Measurements from ENCODE around the gene TMOD1. TPM values are rescaled to one million over a fixed set of nuclear protein-coding genes. Genes with fewer than 3 reads are reported as not detected.
"Not testable (repeated sequence)": the region's sequence is repeated elsewhere in the genome, so short reads cannot be mapped to it uniquely, and the experiment has no call there.

TMOD1 gene
- total RNA-seq, 1 donor from 2014 or later = 0.98 TPM

DNA sequence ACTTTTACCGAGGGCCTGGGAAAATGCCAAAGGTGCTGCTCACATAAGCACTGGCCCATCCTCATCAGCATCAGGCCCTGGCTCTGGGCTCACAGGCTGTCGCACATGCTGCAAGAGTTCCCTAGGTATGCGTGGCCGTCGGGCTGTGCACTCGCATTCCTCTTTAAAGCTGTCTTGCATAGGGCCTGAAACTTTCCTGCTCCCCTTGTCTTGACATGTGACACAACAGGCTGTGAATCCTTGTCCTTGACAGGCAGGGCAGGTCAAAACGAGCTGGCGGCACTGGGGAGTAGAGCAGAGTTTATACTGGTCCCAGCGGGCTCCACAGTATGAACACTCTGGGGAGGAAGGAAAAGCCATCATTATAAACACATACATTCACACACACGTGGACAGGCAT, 101.0 kb downstream of the TMOD1 start:
- DNase-seq (ENCODE audit: low read depth) = no peak
- TF ChIP-seq, protein P1, sequence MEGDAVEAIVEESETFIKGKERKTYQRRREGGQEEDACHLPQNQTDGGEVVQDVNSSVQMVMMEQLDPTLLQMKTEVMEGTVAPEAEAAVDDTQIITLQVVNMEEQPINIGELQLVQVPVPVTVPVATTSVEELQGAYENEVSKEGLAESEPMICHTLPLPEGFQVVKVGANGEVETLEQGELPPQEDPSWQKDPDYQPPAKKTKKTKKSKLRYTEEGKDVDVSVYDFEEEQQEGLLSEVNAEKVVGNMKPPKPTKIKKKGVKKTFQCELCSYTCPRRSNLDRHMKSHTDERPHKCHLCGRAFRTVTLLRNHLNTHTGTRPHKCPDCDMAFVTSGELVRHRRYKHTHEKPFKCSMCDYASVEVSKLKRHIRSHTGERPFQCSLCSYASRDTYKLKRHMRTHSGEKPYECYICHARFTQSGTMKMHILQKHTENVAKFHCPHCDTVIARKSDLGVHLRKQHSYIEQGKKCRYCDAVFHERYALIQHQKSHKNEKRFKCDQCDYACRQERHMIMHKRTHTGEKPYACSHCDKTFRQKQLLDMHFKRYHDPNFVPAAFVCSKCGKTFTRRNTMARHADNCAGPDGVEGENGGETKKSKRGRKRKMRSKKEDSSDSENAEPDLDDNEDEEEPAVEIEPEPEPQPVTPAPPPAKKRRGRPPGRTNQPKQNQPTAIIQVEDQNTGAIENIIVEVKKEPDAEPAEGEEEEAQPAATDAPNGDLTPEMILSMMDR (conservative IDR thresholded peaks at IDR 0.05; ENCODE audit: low read depth, low read length) = no peak
- no peak overlapping the region for H3K4me3 ChIP-seq (ENCODE audit: low read depth, low read length)

DNA sequence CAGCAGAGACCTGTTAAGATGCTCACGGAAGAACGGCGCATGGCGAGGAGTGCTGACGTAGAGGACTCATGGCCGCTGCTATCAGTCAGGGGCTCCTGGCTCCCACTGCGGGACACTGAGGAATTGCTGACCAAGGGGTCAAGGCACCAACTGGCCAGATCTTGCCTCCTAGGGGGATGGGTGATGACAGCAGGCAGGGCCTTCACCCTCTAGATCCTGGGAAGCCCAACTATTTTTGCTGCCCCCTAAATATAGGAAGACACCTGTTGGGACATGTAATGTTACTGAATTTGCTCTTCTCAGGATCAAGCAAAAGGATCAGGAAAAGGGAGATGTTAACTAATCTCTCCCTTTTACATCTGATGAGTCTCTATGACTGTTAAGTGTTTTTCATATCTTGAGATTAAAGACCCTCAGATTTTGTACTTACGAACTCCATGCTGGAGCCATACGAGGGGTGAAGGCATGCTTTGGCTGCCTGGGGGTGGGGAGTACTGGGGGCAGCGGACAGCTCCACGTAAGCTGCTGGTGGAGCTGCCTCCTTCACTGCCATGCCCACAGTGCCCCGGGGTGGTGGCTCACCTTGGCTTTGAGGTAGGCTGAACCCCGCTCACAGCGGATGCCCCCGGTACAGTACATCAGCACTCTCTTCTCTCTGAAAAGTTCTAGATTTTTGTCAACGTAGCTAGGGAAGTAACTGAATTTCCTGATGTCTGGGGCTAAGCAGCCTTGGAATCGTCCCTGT, 103.6 kb downstream of the TMOD1 start:
- TF ChIP-seq, protein P1 (conservative IDR thresholded peaks at IDR 0.05; ENCODE audit: low read depth, low read length) = no peak
- no peak overlapping the region for H3K4me3 ChIP-seq (ENCODE audit: low read depth, low read length)
- no peak for DNase-seq (ENCODE audit: low read depth)

DNA sequence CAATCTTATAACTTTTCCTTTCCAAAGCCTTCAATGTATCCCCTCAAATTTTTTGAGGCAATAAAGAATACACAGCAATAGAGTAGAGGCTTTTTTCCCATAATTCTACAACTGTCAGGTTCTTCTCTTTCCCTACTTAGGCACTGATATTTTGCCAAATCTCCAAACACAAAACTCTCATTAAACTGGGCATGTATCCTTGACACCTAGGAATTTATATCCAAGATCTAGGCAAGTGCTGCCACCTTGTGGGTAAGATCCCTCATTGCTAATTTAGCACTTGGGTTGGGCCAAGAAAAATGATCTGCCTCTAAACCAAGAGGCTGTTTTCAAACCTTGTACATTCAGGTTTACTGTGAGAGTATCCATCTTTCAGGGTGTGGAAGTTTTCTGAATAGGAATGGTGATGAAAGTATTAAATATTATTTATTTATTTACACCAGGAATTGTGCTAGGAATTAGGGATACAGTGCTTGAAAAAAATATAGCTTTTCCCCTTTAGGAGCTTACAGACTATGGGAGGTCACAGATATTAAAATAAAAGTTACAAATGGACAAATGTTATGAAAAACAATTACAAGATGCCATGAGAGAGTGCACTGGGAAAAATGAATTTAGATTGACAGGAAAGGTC, 114.1 kb downstream of the TMOD1 start:
- TF ChIP-seq, protein P1 (conservative IDR thresholded peaks at IDR 0.05; ENCODE audit: low read depth, low read length) = peak; percentile 88
- no peak overlapping the region for H3K4me3 ChIP-seq (ENCODE audit: low read depth, low read length)
- no peak for DNase-seq (ENCODE audit: low read depth)

DNA sequence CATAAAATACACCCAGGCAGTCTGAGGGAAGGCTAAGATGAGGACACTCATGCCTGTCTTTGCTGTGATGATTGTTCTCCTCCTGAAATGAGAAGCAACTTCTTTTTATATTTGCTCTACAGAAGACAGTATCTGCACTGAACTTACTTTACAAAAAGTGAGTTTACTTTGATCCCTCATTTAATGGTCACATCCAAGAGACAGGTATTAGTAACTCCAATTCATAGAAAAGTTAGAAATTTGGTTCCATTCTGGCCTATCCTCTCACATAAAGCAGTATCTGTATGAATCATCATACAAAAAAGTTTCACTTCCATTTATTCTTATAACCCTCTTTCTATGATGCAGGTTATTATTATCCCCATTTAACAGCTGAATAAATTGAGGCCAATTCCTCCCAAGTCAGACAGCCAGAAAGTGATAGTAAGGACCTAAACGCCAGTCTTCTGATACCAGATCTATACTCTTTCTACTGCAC, 116.5 kb downstream of the TMOD1 start:
- TF ChIP-seq, protein P1 (conservative IDR thresholded peaks at IDR 0.05; ENCODE audit: low read depth, low read length) = no peak
- H3K4me3 ChIP-seq (ENCODE audit: low read depth, low read length) = no peak overlapping the region
- DNase-seq (ENCODE audit: low read depth) = no peak

DNA sequence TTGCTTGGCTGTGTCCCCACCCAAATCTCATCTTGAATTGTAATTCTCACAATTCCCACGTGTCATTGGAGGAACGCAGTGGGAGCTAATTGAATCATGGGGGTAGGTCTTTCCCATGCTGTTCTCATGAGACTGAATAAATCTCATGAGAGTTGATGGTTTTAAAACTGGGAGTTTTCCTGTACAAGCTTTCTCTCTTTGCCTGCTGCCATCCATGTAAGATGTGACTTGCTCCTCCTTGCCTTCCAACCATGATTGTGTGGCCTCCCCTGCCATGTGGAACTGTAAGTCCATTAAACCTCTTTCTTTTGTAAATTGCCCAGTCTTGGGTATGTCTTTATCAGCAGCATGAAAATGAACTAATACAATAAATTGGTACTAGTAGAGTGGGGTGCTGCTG, 118.6 kb downstream of the TMOD1 start:
- not testable (repeated sequence) for DNase-seq (ENCODE audit: low read depth); H3K4me3 ChIP-seq (ENCODE audit: low read depth, low read length)

DNA sequence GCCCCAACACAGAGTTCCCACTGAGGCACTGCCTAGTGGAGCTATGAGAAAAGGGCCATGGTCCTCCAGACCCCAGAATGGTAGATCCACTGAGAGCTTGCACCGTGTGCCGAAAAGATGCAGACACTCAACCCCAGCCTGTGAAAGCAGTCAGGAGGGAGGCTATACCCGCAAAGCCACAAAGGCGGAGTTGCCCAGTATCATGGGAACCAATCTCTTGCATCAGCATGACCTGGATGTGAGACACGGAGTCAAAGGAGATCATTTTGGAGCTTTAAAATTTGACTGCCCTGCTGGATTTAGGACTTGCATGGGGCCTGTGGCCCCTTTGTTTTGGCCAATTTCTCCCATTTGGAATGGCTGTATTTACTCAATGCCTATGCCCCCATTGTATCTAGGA, 121.0 kb downstream of the TMOD1 start:
- not testable (repeated sequence) for DNase-seq (ENCODE audit: low read depth); H3K4me3 ChIP-seq (ENCODE audit: low read depth, low read length)

DNA sequence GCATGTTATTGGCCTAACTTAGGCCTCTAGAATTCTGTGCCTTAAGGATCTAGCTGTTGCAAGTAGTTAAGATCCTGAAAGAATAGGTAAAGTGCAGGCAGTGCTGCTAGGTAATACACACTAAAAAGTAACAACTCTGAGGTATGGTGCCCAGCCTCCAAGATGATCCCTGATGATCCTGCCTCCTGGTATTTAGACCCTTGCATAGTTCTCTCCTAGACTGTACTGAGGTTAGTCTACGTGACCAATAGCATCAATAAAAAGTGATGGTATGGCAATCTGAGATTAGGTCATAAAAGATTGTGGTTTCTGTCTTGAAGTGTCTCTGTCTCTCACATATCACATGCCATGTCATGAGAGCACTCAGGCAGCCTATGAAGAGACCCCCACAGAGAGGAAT, 122.5 kb downstream of the TMOD1 start:
- no peak overlapping the region for H3K4me3 ChIP-seq (ENCODE audit: low read depth, low read length)
- DNase-seq (ENCODE audit: low read depth) = no peak
- TF ChIP-seq, protein P1 (conservative IDR thresholded peaks at IDR 0.05; ENCODE audit: low read depth, low read length) = no peak

DNA sequence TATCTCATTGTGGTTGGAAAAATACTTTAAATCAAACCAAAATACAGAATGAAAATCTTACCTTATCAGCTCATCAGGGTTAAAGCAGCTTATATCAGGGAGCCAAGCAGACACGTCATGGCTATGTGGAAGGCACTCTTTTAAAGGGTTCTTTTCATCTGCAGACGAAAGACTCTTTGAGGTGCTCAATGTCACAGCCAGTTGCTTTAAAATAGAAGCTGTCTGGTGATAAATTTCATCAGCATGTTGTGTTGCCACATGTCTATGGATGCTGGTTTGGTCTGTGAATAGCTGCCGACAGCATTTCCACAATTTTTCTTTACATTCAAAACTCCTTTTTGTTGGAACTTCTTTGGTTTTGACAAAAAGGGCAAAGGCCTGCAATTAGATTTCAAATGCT, 124.2 kb downstream of the TMOD1 start:
- TF ChIP-seq, protein P1 (conservative IDR thresholded peaks at IDR 0.05; ENCODE audit: low read depth, low read length) = no peak
- no peak overlapping the region for H3K4me3 ChIP-seq (ENCODE audit: low read depth, low read length)
- no peak for DNase-seq (ENCODE audit: low read depth)

Data from epithelial cell of proximal tubule (primary cell).